Testis (tissue), 3 donors: ENCODE data around the gene HEG1. TPM values are rescaled to one million over a fixed set of nuclear protein-coding genes. Genes with fewer than 3 reads are reported as not detected.

Source experiments
- polyA plus RNA-seq: library from polyadenylated mRNA; stranded (reverse); fragments of 350-450 nt; fragmentation: Illumina TruSeq; extraction: RNeasy Lipid Tissue Mini Kit (QIAGEN cat#74804); gene quantifications from one replicate; pipeline ENCODE4 v1.2.3, GENCODE V29; 2014; ENCODE audit warnings: low read depth, low replicate concordance; ENCODE audit not compliant: insufficient read depth
- small RNA-seq, 2 donors: library from RNA; depleted of rRNA; stranded (forward); fragments of <200 nt; gene quantifications; one replicate each; pipeline ENCODE3, GENCODE V24; 2016
- total RNA-seq, 2 donors: library from RNA; depleted of rRNA; stranded (reverse); fragments of >200 nt; gene quantifications; one replicate each; pipeline ENCODE4 v1.2.3, GENCODE V29; 2016

HEG1 gene
- total and polyA plus RNA-seq, 3 donors from 2014 or later, result 50.3 to 160 (median 120) TPM

Small RNA genes within 50 kb of the gene (small RNA-seq; reads per million reads assigned to genes)
- 0 reads per million in 2 donors for gene RNA5SP137

Other genes with a start within 250 kb of the HEG1 start
- gene ITGB5, start 168.6 kb downstream of the HEG1 start, total RNA-seq, result 100 to 1,000 TPM in 1 of 2 donors, 10 to 100 TPM in 1; 76.9 to 101 TPM
- gene ITGB5, start 168.6 kb downstream of the HEG1 start, polyA plus RNA-seq, result 46.0 TPM
- under 1 TPM; 0.19 to 0.24 TPM for gene MUC13, start 121.2 kb downstream of the HEG1 start, total RNA-seq
- gene MUC13, start 121.2 kb downstream of the HEG1 start, polyA plus RNA-seq, result 0.34 TPM
- 10 to 100 TPM; 12.3 to 21.0 TPM for gene SLC12A8, start 156.8 kb upstream of the HEG1 start, total RNA-seq
- 10.3 TPM for gene SLC12A8, start 156.8 kb upstream of the HEG1 start, polyA plus RNA-seq